ENCODE data around the gene TRIM63.

GRCh38 chr1:26021647-26022403, 45.6 kb downstream of the TRIM63 start, which contains the start of gene EXTL1:
- no peak for TF ChIP-seq CTCF (IDR thresholded peaks at IDR 0.05)
- no peak for TF ChIP-seq POLR2A (IDR thresholded peaks at IDR 0.05)
